SU-DHL-6 (cell line): ENCODE data around the gene VPS13D.

Source experiments
- EZH2phosphoT487 ChIP-seq: fragments of 200-600 bp; sonication (generic), shearing (Covaris generic); conservative IDR thresholded peaks from 2 replicates; pipeline ENCODE4 v1.6.1; 2018; ENCODE audit warnings: mild to moderate bottlenecking, antibody characterized with exemption, low read length, moderate library complexity, mixed read lengths
- TF ChIP-seq, protein P1 (sequence below): fragments of 200-600 bp; sonication (generic); IDR thresholded peaks from one replicate; pipeline ENCODE4 v1.5.1; 2017; ENCODE audit warnings: antibody characterized with exemption, mild to moderate bottlenecking, low read length, moderate library complexity; ENCODE audit not compliant: insufficient read depth, poor library complexity, severe bottlenecking

DNA sequence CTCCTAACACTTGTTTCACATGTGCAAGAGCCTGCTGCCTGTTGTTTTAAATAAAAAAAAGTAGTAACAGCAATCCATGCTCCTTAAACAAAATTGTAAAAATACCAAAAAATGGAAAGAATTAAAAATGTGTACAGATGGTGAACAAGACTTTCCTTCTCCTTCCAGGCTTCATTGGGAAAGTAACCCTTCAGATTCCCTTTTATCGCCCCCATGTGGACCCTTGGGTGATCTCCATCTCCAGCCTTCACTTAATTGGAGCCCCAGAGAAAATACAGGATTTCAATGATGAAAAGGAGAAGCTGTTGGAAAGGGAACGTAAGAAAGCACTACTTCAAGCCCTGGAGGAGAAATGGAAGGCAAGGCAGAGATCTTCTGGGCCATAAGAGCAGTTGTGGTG is 14.2 kb downstream of the VPS13D start:
- TF ChIP-seq, protein P1, sequence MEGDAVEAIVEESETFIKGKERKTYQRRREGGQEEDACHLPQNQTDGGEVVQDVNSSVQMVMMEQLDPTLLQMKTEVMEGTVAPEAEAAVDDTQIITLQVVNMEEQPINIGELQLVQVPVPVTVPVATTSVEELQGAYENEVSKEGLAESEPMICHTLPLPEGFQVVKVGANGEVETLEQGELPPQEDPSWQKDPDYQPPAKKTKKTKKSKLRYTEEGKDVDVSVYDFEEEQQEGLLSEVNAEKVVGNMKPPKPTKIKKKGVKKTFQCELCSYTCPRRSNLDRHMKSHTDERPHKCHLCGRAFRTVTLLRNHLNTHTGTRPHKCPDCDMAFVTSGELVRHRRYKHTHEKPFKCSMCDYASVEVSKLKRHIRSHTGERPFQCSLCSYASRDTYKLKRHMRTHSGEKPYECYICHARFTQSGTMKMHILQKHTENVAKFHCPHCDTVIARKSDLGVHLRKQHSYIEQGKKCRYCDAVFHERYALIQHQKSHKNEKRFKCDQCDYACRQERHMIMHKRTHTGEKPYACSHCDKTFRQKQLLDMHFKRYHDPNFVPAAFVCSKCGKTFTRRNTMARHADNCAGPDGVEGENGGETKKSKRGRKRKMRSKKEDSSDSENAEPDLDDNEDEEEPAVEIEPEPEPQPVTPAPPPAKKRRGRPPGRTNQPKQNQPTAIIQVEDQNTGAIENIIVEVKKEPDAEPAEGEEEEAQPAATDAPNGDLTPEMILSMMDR: peak; percentile 31
- no peak for TF ChIP-seq EZH2phosphoT487
